MM.1S (cell line): Measurements from ENCODE around the gene RPGRIP1L.

ENCODE experiments used
- CTCF ChIP-seq: fragments of 300-600 bp; sonication (generic); IDR thresholded peaks from 2 replicates; pipeline ENCODE4 v1.5.1; 2016; ENCODE audit warnings: antibody characterized with exemption, low read length, mixed read lengths
- EZH2 ChIP-seq: fragments of 300-600 bp; sonication (generic); optimal IDR thresholded peaks from 2 replicates; pipeline ENCODE3; 2017; ENCODE audit warnings: low read depth, mild to moderate bottlenecking, antibody characterized with exemption, low read length, mixed read lengths
- EZH2phosphoT487 ChIP-seq: fragments of 300-600 bp; sonication (generic); IDR thresholded peaks from 2 replicates; pipeline ENCODE4 v1.6.1; 2018; ENCODE audit warnings: antibody characterized with exemption, low read length

GRCh38 chr16:53580038-53580802, 123.4 kb downstream of the RPGRIP1L start:
- no peak for TF ChIP-seq CTCF
- TF ChIP-seq EZH2: no peak
- no peak for TF ChIP-seq EZH2phosphoT487
